NOMO-1 treated with DMSO at 0.1 percent for 48 hours (cell line): Measurements from ENCODE around the gene IRF5.

Source experiments
- DNase-seq: peaks from one replicate; lab custom pipeline; 2025; ENCODE audit not compliant: unreplicated experiment; lab: John Stamatoyannopoulos, UW

The IRF5 gene

DNA sequence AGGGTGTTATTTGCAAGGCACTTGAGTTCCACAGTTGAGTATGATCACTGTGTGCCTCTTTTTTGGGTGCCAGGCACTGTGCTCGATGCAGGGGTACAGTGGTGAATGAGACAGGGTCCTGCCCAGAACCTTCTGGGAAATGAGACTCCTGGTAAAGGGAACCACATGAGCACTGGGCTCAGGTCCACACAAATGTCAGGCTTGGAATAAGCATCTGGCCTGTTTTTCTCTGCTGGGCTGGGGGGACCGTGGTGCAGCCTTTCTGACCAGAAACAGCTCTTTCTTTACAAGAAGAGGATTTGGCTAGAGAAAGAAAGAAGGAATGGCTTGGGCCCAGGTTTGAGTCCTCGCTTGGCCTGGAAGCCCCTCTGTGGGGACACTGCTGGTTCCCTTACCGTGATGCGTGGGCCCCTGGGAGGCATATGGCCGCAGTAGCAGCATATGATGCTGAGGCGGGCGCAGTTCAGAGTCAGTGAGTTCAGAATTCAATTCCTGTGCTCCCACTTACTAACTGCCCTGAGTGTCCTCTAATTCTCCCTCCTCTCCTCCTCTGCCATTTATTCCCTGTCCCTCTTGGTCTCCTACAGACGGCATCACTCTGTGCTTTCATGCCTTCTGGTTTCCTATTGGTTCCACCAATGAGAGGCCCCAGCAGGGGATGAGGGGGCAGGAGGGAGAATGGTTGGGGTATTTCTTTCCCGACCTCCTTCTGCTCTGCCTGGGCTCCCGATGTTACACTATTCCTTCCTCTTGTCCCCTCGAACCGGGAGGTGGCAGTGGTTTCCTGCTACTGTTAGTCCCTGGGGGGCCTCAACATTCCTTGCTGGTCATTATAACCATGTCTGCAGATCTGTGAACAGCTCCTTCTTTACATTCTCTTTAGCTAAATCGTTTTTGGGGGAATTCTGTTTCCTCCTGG is 17.6 kb upstream of the IRF5 start:
- DNase-seq: no peak

DNA sequence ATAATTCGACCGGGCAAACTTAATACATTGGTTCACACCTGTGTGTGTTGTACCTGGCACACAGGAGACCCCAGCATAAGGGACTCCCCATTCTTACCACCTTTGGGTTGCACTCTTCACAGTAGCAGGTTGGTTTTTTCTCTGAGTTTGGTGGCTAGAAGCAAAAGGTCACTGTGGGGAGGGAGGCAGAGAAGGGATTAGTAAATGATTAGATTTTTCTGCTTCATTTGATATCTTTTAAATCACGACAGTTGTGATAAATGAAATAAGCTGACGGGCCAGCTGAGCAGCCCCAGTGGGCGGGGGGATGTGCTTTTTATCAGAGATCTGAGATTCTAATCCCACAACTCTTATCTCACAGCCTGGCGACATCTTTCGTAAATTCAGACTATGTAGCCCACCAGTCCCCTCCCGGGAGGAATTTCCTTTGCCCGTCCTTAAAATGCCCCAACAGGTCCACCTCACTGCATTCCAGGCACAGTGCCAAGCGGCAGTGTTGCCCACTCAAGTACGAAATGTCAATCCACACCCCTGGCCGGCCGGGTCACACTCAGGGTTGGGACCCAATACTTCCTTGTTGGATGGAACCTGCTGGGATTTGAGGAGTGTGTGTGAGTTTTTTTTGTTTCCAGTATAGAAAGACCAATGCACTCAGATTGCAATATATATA is 16.7 kb upstream of the IRF5 start:
- no peak for DNase-seq

DNA sequence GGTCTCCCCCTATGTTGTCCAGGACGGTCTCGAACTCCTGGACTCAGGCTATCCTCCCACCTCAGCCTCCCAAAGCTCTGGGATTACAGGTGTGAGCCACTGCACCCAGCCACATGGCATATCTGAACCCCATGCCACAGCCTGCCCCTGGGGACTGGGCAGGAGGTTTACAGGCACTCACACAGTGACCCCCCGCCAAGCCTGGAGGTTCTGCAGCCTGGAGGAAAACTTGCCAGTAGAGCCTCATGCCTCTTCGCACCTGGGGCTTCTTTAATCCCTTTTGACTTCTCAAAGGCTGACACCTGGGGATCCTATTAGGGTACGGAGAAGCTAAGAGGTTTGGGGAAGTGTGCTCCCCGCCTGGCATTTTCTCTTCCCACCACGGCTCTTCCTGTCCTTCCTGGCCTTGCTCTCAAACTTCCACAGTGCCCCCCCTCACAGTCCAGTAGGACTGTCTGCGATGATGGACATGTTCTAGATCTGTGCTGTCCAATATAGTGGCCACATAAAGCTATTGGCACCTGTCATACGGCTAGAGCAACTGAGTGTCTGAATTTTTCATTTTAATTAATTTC is 15.8 kb upstream of the IRF5 start:
- no peak for DNase-seq

DNA sequence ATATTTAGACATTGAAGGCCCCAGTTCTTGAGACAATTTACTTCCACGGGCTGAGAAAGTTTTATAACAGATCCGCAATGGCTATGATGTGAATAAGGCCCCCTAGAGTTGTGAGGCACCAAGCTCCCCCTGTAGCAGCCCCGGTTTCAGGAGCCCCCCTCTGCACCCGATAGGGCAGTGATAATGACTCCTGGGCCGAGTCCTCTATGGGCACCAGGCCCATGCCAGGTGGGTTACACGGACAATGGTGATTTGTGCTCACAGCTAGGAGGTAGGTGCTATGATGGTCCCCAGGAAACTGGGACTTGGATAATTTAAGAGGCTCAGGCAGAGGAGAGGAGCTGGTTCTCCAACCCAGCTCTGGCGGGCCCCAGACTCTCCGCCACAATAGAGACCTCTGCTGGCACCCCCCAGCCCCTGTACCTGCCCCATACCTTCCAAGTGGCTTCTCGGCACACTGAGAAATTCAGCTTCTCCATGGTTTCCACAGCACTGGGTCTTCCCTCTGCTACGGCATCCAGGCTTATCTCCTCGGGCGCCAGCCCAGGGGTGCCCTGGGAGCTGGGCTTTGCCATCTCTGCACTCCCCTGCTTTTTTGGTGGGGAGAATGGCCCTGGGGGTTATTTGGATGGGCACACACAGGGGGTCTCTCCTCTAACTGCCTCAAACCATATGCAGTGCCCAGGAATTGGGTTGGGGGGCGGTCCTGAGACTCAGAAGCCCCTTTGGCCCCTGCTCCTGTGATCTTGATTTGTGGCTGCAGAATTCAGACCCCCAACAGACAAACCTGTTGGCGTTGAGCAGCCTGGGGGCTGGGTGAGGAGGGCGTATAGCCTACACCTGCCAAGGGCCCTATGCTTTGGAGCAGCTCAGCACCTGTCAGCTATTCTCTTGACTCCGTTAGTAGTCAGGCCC is 15.0 kb upstream of the IRF5 start:
- no peak for DNase-seq

DNA sequence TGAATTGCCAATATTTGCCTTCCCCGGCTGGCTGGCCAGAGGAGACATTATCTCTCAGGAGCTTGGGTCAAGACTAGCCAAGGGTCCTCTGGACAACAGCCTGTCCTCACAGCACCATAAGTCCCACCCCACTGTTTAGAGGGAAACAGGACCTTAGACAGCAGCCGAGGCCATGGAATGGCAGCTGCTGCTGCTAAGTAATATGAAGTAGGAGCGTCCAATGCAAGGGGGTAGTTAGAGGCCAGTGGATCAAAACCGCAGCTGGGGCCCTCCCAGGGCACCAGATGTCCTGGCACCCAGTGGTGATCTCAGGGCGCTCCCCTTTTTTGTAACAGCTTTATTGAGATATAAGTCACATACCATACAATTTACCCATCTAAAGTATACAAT is 14.3 kb upstream of the IRF5 start:
- no peak for DNase-seq

DNA sequence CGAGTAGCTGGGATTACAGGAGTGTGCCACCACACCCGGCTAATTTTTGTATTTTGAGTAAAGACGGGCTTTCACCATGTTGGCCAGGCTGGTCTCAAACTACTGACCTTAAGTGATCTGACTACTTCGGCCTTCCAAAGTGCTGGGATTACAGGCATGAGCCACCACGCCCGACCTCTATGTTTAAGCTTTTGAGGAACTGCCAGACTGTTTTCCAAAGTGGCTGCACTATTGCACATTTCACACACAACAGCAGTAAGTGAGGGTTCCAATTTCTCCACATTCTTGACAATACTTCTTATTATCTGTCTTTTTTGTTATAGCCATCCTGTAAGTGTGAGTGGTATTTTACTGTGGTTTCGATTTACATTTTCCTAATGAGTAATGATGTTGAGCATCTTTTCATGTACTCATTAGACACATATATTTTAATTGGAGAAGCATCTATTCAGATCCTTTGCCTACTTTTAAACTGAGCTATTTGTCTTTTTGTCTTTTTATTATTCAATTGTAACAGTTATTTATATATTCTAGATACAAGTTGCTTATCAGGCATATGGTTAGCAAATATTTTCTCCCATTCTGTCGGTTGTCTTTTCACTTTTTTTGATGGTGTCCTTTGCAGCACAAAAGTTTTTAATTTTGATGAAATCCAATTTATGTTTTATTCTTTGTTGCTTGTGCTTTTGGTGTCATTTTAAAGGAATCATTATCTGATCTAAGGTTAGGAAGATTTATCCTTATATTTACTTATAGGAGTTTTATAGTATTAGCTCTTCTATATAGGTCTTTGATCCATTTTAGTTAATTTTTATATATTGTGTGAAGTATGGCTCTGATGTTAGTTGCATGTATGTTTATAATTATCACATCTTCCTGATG is 12.8 kb upstream of the IRF5 start:
- DNase-seq: no peak

DNA sequence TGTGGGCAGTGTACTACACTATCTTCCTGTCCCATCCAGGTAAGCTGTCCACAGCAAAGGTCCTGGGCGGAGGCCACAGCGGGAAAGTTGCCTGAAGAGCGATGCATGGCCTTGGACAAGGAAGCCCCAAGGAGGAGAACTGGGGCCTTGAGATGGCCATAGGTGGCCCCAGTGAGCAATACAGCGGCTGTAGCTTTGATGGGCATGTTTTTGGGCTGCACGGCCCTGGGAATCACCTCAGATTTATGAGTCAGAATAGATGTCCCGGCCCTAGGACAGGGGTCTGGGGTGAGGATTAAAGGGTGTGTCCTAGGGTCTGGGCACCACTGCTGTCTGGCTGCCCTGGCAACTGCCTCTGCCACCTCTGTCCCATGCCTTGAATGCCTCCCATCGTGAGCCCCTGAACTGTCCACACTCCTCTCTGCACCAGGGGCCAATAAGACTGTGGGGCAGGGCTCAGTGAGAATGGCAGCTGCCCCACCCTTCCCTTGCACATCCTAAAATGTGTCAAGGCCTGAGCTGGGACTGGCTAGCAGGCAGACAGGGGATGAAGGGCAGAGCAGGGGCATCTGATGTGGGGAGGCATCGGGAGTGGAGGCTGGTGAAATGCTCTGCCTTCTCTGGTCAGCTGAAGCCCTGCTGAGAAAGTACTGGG is 9.4 kb upstream of the IRF5 start:
- no peak for DNase-seq

DNA sequence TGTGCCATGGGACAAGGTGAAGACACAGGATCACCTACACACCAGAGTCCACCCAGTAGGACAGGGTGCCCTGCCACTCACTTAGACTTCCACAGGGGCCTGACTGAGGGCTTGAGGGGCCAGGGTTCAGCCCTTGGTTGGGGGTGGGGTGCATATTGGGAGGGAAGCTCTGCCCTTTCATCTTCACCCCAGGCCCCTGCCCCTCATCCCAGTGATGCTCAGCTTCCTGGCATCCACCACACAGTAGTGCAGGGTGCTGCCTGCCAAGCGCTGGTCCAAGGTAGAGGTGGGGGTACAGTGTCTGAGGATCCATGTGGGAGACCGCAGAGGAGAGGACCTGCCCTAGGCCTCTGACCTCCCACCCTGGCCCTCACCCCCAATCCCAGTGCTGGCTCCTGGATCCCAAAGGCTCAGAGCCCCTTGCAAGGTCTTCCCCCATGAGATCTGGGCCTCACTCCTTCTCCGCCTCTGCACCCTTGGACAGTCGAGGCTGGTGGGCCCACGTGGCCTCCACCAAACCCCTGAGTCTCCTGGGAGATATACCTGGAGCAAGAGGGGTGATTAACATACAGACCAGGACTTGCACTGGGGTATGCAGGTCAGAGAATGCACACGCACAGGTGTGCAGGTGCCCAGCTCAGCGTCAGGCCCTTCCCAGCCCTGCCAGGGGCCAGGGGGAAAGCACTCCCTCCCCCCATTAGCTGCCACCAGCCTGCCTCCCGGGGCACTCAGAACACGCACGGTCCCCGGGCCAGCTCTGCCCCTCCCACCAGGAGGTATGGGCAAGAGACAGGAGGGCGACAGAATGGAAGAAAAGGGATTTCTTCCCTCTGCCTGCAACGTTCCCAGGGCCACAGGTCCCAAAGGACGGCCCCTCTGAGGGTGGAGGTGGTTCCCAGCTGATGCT is 8.6 kb upstream of the IRF5 start:
- no peak for DNase-seq

DNA sequence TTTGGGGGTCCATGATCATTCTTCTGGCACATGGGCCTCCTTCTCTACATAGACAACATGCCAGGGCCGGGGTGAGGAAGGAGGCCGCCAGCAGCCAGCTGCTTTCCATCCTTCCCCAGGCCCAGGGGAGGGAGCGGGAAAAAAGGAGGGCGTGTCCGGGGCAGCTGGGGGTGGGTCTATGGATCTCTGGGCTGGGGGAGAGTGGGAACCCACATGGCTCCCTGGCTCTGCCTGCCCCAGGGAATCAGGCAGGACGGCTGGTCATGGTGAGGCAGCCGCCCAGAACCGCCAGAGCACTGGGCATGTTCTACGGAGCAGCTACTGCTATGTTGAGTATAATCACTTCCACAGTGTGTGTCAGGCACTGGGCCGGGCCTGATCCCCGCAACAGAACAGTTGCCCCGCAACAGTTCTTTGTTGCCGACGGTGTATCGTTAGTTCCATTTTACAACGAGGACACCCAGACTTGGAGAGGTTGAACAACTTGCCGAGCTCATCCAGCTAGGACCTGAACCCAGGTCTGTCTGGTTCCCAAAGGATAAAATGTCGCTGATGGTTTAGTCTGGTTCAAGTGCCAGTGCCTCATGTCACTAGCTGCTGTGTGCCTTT is 6.4 kb upstream of the IRF5 start:
- no peak for DNase-seq

DNA sequence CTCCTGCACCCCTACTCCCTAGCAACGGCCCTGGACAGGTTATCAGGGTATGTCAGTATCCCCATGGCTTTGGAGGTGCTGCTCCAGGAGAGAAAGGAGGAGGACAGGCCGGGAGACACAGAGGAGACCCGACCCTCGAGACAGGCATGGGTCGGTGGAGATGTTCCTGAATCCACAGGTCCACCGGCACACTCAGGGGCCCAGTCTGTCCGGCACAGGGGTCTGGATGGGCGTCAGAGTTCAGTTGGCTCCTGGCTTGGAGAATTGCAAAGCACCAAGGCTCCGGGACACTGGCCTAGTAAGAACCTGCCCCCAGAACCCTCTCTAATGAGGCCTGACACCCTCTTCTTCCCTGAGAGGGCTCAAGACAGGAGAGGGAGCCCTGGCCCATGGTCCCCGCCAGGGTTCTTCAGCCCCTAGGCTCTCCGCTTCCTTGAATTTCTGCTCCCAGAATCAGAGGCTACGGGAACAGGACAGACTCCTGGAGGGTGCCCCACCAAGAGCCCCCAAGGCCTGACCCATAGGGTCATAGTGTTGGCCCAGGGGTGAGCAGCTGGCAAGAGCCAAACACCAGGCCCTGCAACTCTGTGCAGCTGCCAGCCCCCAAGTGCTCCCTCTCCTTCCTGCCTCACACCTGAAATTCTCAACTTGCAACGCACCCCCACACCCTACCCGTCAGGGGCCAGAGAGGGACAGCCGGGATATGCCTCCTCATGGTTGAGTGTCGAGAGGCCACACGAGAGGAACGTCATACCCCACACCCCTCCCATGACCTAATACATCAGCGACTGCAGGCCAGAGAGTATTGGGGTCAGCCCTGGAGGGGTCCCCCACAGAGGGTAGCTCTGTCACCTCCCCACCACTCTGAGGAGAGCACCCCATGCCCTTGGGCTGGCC is 5.5 kb upstream of the IRF5 start:
- DNase-seq: no peak

DNA sequence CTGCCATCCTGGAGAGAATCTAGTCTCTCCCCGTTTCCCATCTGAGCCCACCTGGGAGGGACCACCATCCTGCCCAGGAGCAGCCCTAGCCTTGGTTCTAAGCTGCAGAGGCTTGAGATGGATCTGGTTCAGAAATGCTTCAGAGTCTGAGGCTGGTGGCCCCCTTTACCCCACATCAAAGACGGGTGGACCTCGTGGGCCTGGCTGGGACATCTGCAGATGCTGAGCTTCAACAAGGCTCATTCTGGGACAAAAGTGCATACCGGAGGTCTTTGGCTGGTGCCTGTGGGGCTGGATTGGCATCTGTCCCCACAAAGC is 4.9 kb upstream of the IRF5 start:
- DNase-seq: no peak

DNA sequence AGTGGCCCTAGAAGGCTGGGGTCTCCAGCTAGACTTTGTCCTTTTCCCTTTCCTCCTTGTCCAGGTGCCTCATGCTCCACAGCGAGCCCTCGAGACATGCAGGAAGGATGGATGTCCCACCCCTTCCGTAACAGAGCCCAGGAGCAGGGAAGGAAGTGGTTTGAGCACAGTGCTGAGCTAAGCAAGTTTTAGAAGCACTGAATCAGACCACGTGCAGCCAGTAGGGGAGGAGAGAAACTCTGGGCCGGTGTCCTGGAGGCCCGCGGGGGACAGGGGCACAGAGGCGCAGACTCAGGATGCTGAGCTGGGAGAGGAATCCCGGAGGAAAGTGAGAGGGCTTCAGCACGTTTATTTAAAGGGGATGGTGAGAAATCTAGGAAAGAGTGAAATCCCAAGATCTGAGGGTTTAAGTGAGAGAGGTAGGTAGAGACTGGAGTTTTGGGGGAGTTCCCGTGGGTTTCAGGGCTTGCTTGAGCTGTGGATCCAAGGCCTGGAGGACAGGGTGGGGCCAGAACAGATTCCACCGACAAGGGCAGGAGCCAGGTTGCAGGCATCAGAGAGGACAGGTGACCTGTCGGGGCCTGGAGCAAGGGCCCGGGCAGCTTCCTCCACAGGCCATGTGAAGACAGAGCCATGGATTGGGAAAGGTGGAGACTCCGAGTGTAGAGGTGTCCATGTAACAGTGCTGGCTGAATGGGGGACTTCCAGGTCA is 4.4 kb upstream of the IRF5 start:
- peak; percentile 10 for DNase-seq

DNA sequence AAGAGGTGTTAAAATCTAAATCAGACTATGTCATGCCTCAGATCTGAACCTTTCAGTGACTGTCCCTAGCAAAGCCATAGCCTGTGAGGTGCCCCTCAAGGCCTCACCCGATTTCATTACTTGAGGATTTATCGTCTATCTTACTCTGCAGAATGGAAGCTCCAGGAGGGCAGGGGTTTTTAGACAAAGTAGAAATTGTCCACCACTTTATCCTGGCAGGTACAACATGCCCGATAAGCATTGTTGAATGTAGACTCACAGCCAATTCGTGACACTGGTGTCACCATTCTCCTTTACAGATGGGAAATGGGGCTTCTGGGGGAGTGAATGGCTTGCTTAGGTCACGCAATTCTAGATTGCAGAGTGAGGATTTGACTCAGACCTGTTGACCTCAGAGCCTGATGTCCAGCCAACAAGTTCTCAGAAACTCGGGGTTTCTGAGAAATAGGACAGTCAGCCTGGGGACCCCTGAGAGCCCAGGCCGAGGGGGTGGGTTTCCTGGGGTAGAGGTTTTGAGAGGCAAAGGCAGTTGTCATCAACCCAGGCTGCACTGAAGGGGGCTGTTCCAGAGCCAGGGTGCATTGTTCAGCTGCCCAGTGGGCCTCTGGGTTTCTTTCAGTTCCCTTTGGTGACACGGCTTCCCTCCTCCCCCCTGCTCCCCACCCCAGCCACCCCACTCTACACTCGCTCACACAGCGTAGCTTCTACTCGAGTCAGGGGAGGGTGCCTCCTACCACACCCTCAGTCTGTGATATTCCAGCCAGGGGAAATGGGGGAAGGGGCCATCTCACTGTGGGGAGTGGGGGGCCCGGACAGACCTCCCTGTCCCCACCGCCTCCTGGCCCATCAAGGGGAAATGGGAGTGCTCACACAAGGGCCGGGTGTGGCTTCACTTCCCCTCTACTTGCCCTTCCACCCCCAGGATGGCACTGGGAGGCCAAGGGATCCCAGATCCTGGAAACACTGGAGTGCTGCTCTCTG is 3.1 kb upstream of the IRF5 start:
- peak; percentile 11 for DNase-seq

DNA sequence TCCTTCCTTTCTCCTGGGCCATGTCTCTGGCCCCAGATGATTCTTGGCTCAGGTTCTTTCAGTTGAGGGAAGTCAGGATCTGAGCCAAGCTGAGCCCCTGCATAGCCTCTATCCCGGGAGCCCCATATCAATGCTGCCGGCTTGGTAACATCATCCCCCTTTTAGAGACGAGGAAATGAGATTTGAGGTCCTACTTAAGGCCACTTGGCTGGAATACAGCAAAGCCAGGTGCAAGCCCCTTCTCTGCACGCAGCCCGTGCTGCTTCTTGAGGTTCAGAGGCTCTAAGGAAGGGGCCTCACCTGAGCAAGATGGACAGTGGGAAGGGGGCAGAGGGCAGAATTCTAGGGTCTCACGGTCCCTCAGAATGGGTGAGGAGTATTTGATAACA is 2.4 kb upstream of the IRF5 start:
- no peak for DNase-seq

DNA sequence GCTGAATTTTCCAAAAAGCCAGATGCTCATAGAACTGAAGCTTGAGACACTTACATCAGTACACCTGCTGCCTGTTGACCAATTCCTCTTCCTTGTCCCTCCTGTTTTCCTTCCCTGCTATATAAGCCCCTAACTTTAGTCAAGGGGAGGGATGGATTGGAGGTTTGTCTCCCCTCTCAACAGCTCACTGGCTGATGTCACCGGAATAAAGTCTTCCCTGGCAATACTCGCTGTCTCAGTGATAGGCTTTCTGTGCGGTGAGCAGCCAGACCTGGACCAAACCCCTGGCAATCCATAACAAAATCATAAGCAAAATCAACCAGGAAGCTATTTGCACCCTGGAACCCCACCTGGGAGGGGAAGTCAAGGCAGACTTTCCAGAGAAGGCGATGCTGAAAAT is 929 bp upstream of the IRF5 start:
- no peak for DNase-seq

DNA sequence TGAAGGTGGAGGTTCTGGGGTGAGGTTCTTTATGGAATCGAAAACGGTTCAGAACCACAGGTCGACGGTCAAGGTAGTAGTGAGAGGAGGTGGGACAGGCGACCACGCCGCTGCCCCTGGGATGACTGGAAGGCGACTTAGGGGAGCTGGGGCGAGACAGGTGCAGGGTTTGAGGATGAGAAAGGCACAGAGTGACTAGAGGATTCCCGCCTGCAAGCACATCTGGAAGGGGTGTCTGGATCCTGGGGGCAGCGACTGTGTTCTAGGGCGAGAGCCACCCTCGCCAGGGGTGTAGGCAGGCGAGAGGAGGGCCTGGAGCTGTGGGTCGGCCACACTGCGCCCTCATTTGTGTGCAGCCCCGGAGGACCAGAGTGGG is 468 bp upstream of the IRF5 start:
- DNase-seq: no peak
